Gastrocnemius medialis (tissue), 4 donors: ENCODE results near the gene DNAJC27.

Experiments used
- POLR2A ChIP-seq, 2 donors: fragments of 450-650 bp; IDR thresholded peaks; one replicate each; pipeline ENCODE4 v1.6.1; 2017; ENCODE audit warnings: antibody characterized with exemption in 2 of 2, mild to moderate bottlenecking in 2 of 2, moderate library complexity in 2 of 2
- TF ChIP-seq, protein P1 (sequence below), 5 experiments: fragments of 450-650 bp in 3 of 5; fragments of 200-600 bp in 2 of 5; sonication (generic) in 2 of 5; IDR thresholded peaks in 4 of 5; conservative IDR thresholded peaks in 1 of 5; 1 replicate in 4 of 5; 2 replicates in 1 of 5; pipeline ENCODE4 v1.5.1; 2016 to 2019; ENCODE audit warnings: antibody characterized with exemption in 5 of 5, mild to moderate bottlenecking in 3 of 5, moderate library complexity in 3 of 5

DNA sequence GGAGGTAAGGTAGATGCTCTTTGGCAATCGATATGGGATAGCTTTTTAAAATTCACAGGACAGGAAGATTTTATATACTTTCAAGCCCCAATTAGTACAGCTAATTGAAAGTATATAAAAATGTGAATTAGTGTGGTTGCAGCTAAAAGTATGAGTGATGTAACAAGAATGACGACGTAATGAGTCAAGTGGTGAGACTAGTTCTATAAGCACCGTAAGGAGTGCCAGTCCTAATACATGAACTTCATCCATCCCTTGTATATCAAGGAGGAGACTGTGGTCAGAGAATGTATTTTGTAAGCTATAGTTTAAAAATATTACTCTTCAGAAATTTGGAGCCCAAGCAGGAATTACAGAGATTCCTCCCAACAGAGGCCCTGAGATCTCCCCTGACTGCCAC, 25.8 kb downstream of the DNAJC27 start:
- TF ChIP-seq, protein P1, sequence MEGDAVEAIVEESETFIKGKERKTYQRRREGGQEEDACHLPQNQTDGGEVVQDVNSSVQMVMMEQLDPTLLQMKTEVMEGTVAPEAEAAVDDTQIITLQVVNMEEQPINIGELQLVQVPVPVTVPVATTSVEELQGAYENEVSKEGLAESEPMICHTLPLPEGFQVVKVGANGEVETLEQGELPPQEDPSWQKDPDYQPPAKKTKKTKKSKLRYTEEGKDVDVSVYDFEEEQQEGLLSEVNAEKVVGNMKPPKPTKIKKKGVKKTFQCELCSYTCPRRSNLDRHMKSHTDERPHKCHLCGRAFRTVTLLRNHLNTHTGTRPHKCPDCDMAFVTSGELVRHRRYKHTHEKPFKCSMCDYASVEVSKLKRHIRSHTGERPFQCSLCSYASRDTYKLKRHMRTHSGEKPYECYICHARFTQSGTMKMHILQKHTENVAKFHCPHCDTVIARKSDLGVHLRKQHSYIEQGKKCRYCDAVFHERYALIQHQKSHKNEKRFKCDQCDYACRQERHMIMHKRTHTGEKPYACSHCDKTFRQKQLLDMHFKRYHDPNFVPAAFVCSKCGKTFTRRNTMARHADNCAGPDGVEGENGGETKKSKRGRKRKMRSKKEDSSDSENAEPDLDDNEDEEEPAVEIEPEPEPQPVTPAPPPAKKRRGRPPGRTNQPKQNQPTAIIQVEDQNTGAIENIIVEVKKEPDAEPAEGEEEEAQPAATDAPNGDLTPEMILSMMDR (IDR thresholded peaks at IDR 0.05 in 4 of 5, conservative IDR thresholded peaks at IDR 0.05 in 1 of 5) = no peak
- no peak for TF ChIP-seq POLR2A (IDR thresholded peaks at IDR 0.05)
